ENCODE data around the gene FKBP6. TPM values are rescaled to one million over a fixed set of nuclear protein-coding genes. Genes with fewer than 3 reads are reported as not detected.
"Not testable (repeated sequence)": the region's sequence is repeated elsewhere in the genome, so short reads cannot be mapped to it uniquely, and the experiment has no call there.

FKBP6 gene
- total RNA-seq, 1 donor from 2014 or later = not detected

DNA sequence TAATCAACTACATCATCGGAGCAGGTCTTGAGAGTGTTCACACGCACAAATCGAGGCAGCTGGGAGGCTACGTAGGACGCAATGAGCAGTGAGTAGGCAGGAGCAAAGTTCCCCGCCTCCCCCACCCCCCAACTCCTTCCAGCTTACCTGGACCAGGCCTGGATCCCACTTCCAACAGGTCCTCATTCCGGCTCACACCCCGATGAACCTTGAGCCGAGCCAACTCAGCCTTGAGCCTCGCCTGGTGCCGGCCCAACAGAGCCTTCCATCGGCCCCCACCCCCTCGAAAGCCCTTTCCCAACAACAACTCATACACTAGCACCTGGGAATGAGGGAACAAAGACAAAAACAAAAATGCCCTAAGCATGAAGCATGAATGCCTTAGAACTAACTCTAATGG, 20.5 kb upstream of the FKBP6 start:
- Mint-ChIP-seq H3K27me3 (peaks cover 3% of the 10 kb centered on the region), H3K36me3 (ENCODE audit: insufficient read depth) (peaks cover 9% of the 10 kb centered on the region), H3K4me1 (ENCODE audit: low read depth) (peaks cover 13% of the 10 kb centered on the region), H3K4me3 (ENCODE audit: low read depth) (peak overlapping the region; percentile 94), H3K27ac (peak overlapping the region; percentile 94), H3K9me3 (ENCODE audit: low read depth) (no peaks in the 10 kb centered on the region)
- TF ChIP-seq, protein P1, sequence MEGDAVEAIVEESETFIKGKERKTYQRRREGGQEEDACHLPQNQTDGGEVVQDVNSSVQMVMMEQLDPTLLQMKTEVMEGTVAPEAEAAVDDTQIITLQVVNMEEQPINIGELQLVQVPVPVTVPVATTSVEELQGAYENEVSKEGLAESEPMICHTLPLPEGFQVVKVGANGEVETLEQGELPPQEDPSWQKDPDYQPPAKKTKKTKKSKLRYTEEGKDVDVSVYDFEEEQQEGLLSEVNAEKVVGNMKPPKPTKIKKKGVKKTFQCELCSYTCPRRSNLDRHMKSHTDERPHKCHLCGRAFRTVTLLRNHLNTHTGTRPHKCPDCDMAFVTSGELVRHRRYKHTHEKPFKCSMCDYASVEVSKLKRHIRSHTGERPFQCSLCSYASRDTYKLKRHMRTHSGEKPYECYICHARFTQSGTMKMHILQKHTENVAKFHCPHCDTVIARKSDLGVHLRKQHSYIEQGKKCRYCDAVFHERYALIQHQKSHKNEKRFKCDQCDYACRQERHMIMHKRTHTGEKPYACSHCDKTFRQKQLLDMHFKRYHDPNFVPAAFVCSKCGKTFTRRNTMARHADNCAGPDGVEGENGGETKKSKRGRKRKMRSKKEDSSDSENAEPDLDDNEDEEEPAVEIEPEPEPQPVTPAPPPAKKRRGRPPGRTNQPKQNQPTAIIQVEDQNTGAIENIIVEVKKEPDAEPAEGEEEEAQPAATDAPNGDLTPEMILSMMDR (IDR thresholded peaks at IDR 0.05; ENCODE audit: unreplicated experiment) = no peak
- DNase-seq (ENCODE audit: low spot score, unreplicated experiment) = no peak

DNA sequence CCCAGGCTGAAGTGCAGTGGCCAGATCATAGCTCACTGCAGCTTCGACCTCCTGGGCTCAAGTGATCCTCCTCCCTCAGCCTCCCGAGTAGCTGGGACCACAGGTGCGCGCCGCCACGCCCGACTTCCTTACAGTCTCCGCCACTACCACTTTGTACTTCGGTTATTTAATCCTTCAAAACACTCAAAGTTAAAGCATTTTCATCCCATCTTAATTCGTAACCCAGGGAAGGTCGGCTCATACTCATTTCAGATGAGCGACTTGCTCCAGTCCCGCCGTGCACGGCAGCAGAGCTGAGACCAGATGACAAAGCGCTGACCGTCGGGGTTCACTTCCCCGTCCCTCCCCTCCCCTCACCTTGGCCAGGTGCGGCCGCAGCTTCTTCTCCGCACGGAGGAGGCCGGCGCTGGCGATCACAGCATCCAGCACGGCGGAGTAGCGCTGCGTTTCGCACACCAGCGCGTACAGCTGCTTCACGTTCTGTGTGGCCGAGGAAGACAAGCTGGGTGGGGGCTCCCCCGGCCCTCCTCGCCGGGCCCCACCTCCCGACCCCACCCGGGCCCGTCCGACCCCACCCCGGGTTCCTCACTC, 19.8 kb upstream of the FKBP6 start:
- TF ChIP-seq, protein P1 (IDR thresholded peaks at IDR 0.05; ENCODE audit: unreplicated experiment) = no peak
- H3K9me3 Mint-ChIP-seq (ENCODE audit: low read depth) = no peaks in the 10 kb centered on the region
- H3K4me1 Mint-ChIP-seq (ENCODE audit: low read depth) = peaks cover 13% of the 10 kb centered on the region
- peak overlapping the region; percentile 94 for H3K27ac Mint-ChIP-seq
- DNase-seq (ENCODE audit: low spot score, unreplicated experiment) = no peak
- peak overlapping the region; percentile 94 for H3K4me3 Mint-ChIP-seq (ENCODE audit: low read depth)
- peaks cover 3% of the 10 kb centered on the region for H3K27me3 Mint-ChIP-seq
- H3K36me3 Mint-ChIP-seq (ENCODE audit: insufficient read depth) = peaks cover 9% of the 10 kb centered on the region

DNA sequence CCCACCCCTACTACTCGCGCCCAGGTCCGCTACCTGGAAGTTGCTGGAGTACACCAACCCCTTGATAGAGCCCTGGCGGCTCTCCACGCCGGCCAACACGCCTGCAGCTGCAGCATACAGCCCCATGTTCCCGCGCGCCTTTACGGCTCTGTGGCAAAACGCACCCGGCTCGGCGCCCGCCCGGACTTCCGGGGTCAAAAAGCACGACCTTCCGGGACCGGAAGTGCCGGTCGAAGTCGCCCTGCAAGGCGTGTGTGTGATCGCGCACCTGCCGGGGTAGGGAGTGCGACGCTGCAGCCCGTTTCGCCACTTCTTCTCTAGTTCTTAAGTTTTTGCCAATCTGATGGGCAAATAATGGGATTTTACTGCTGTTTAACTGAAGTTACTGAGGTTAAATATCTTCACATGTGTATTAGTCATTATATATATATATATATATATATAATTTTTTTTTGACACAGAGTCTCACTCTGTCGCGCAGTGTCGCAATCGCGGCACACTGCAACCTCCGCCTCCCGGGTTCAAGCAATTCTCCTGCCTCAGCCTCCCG, 19.2 kb upstream of the FKBP6 start, which contains the start of gene NSUN5:
Gene NSUN5, minus strand, starts transcription at position 162 of the 550 bp plus-strand sequence. Its CDS starts 36 bp downstream, at position 126.
- peak within 1 kb of the TSS; percentile 94 for H3K4me3 Mint-ChIP-seq (ENCODE audit: low read depth)
- H3K27ac Mint-ChIP-seq = peak within 1 kb of the TSS; percentile 94
- H3K36me3 Mint-ChIP-seq (ENCODE audit: insufficient read depth) = peaks cover 9% of the 10 kb centered on the region
- H3K4me1 Mint-ChIP-seq (ENCODE audit: low read depth) = peaks cover 13% of the 10 kb centered on the region
- peak; percentile 80 for DNase-seq (ENCODE audit: low spot score, unreplicated experiment)
- peaks cover 3% of the 10 kb centered on the region for H3K27me3 Mint-ChIP-seq
- TF ChIP-seq, protein P1 (IDR thresholded peaks at IDR 0.05; ENCODE audit: unreplicated experiment) = no peak
- no peaks in the 10 kb centered on the region for H3K9me3 Mint-ChIP-seq (ENCODE audit: low read depth)

DNA sequence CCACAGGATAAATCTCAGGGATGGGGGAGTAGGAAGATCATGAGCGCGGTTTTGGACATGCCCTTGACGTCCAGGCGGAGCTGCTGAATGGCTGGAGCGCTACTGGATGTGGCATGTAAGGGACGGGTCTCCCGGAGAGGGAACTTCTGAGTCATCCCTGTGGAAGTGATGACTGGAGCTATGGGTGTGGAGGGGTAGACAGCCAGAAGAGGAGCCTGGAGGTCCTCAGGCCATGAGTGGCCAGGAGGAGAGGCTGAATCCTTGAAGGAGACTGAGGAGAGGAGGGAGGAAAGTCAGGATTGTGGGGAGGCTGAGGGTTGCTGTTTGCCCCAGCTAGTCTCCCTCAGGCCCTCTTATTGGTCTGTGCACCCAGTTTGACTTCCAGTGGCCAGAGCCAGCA, 16.5 kb upstream of the FKBP6 start:
- not testable (repeated sequence) for H3K4me3 Mint-ChIP-seq (ENCODE audit: low read depth); DNase-seq (ENCODE audit: low spot score, unreplicated experiment); H3K27me3 Mint-ChIP-seq; H3K36me3 Mint-ChIP-seq (ENCODE audit: insufficient read depth); H3K9me3 Mint-ChIP-seq (ENCODE audit: low read depth)
- peaks cover 13% of the 10 kb centered on the region for H3K4me1 Mint-ChIP-seq (ENCODE audit: low read depth)
- H3K27ac Mint-ChIP-seq = peak overlapping the region; percentile 69

DNA sequence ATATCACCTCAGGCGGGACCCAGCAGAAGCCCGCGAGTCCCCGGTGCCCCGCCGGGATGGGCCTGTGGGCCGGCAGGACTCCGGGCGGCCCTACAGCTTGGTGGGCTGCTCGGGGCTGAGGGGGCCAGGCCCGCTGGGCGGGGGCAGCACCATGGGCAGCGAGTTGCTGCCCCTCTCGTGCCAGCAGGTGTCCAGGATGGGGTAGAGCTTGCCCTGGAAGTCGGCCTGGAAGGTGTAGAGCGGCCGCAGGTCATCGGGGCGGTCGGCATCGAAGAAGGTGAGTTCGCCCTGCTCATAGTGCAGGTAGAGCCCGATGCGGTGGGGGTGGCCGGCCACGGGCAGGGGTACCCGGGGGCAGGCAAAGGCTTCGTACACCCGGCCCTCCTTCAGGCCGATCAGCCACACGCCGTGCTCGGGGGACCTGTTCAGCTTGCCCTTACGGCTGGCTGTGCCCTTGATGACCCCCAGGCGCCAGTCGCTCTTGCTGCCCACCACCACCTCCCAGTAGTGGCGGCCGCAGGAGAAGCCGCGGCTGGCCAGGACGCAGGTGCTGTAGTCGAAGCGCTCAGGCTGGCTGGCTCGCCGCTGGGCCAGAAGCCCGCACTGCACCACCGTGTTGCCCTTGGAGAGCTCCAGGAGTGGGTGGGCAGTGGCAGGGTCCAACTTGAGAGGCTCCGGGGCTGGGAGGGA, 15.0 kb upstream of the FKBP6 start:
- no peaks in the 10 kb centered on the region for H3K9me3 Mint-ChIP-seq (ENCODE audit: low read depth)
- H3K36me3 Mint-ChIP-seq (ENCODE audit: insufficient read depth) = peaks cover 1% of the 10 kb centered on the region
- no peak overlapping the region for H3K27ac Mint-ChIP-seq
- no peak for DNase-seq (ENCODE audit: low spot score, unreplicated experiment)
- H3K4me3 Mint-ChIP-seq (ENCODE audit: low read depth) = no peak overlapping the region
- H3K27me3 Mint-ChIP-seq = peaks cover 3% of the 10 kb centered on the region
- TF ChIP-seq, protein P1 (IDR thresholded peaks at IDR 0.05; ENCODE audit: unreplicated experiment) = no peak
- H3K4me1 Mint-ChIP-seq (ENCODE audit: low read depth) = peaks cover 4% of the 10 kb centered on the region

Data from progenitor cell of endocrine pancreas (in vitro differentiated cells).